SK-N-MC (cell line): ENCODE measurements around the gene PRSS27.

Source experiments
- EZH2 ChIP-seq: fragments of 200-600 bp; sonication (generic); IDR thresholded peaks from one replicate; pipeline ENCODE4 v1.6.1; 2017; ENCODE audit warnings: antibody characterized with exemption
- POLR2AphosphoS5 ChIP-seq: IDR thresholded peaks from 2 replicates; pipeline ENCODE4 v1.6.1; 2012; ENCODE audit warnings: mild to moderate bottlenecking, low read depth, low read length, borderline replicate concordance

DNA sequence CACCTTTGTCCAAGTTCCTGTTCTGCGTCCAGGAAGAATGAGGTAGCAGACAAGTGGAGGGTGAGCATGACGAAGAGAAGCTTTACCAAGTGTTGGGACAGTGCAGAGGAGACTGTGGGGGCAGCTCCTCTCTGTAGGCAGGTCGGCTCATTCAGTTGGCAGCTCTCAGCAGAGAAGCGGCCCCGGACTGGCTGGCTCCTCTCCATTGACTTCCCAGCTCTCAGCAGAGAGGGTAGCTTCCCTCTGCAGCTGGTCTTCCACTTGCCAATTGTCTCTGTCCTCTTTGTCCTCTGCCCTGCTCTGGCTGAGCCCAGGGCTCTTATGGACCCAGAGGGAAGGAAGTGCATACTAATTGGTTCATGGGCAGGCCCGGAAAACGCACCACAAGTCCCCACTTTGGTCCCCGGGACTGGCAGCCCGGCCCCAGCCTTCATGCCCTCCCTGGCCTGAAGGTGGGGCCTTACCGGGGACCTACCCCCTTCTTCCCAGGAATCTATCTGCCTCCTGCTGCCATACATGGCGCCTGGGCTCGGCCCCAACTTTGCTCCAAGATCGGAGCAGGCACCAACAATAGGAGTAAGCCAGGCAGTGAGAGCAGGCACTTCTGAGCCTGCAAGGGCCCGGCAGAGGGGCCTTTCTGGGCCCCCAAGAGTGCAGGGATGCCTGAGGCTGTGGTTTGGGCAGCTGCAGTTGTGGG, 27.6 kb downstream of the PRSS27 start:
- no peak for TF ChIP-seq EZH2
- no peak for TF ChIP-seq POLR2AphosphoS5
